Esophagus squamous epithelium (tissue), 4 donors: ENCODE measurements around the gene PHF23.

Experiments
- POLR2A ChIP-seq, 4 donors: fragments of 450-650 bp; IDR thresholded peaks; one replicate each; pipeline ENCODE4 v1.6.1; 2017; ENCODE audit warnings: antibody characterized with exemption in 4 of 4, mild to moderate bottlenecking in 4 of 4, moderate library complexity in 3 of 4
- TF ChIP-seq, protein P1 (sequence below), 6 experiments: fragments of 450-650 bp in 4 of 6; fragments of 200-600 bp in 2 of 6; sonication (generic) in 2 of 6; IDR thresholded peaks; one replicate each; pipeline ENCODE4 v1.5.1; 2016 to 2019; ENCODE audit warnings: antibody characterized with exemption in 6 of 6, mild to moderate bottlenecking in 4 of 6, moderate library complexity in 4 of 6

DNA sequence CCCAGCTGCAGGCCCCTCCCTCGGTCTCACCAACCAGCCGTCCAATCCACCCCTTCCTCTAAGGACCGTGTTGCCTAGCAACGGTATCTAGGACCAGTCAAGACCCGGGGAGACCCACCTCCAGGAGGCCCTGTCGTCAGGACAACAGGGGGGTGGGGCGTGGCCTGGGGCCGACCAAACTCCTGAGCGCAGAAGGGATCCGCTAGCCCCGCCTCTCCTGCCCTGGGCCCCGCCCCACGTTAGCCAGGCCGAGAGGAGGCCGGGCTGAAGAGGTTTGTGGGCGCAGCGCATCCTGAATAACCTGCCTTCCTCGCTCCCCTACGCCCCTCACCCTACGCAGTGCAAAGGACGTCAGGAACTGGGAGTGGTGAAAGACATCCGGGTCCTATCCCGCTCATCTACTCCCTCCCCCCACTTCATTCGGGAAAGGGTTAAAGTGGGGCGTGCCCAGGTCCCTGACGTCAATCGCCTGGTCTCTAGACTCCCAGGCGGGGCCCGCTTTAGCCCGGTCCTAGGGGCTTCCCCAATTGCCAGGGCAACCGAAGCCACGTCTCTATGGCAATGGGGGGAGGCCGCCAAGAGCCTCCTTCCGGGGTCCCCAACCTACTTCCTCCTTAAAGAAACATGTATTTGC is 34.3 kb downstream of the PHF23 start:
- TF ChIP-seq, protein P1, sequence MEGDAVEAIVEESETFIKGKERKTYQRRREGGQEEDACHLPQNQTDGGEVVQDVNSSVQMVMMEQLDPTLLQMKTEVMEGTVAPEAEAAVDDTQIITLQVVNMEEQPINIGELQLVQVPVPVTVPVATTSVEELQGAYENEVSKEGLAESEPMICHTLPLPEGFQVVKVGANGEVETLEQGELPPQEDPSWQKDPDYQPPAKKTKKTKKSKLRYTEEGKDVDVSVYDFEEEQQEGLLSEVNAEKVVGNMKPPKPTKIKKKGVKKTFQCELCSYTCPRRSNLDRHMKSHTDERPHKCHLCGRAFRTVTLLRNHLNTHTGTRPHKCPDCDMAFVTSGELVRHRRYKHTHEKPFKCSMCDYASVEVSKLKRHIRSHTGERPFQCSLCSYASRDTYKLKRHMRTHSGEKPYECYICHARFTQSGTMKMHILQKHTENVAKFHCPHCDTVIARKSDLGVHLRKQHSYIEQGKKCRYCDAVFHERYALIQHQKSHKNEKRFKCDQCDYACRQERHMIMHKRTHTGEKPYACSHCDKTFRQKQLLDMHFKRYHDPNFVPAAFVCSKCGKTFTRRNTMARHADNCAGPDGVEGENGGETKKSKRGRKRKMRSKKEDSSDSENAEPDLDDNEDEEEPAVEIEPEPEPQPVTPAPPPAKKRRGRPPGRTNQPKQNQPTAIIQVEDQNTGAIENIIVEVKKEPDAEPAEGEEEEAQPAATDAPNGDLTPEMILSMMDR (IDR thresholded peaks at IDR 0.05), result no peak
- TF ChIP-seq POLR2A (IDR thresholded peaks at IDR 0.05), result peak in 2 of 4 donors; percentile 14 to 17
